Measurements from ENCODE around the gene S100B. TPM values are rescaled to one million over a fixed set of nuclear protein-coding genes. Genes with fewer than 3 reads are reported as not detected.

The S100B gene
- total and polyA plus RNA-seq, 9 of the 15 experiments (the other 6 are each of a cell fraction or from before 2014, with no cell fraction given): not detected

DNA sequence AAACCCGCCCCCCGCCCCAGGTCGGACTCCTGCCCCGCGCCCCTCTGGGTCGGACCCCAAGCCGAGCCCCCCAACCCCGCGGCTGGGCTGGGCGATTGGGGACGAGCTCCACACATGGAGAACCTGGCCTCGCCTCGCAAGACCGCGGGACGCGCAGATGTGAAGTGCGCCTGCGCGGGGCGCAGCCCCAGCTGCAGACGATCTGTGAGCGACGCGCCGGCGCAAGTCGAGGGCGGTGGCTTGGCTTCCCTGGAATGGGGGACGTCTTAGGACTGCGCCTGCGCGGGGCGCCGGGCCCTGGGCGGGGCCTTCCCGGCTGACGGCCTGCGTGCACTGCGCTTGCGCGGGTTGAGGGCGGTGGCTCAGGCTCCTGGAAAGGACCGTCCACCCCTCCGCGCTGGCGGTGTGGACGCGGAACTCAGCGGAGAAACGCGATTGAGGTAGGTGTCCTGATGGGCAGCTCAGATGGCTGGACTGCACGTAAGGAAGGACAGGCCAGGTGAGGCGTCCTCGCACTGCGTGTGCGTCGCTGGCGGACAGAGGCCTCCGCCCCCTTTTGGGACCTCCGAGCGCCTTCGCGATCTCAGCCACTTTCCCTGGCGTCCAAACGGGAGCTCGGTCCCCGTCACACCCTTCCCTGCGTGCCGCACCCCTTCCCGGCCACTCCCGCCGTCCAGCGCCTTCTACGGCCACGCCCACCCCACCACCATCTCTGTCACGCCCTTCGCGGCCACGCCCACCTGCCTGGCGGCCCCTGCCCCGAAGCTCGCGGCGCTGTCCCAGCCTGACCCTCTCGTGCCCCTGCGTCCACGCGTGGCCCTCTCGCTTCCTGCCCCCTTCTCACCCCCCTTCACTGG is 30.7 kb upstream of the S100B start, which contains the start of gene PRMT2 (continued):
- no peak for TF ChIP-seq ZNF165 (CRISPR knock-in tag; IDR thresholded peaks at IDR 0.05; ENCODE audit: borderline replicate concordance)
- TF ChIP-seq ZNF184 (CRISPR knock-in tag; IDR thresholded peaks at IDR 0.05): no peak
- TF ChIP-seq ZNF511 (CRISPR knock-in tag; IDR thresholded peaks at IDR 0.05): peak; percentile 95
- TF ChIP-seq BMI1 (IDR thresholded peaks at IDR 0.05; ENCODE audit: low read length): no peak
- no peak for TF ChIP-seq SMAD2 (IDR thresholded peaks at IDR 0.05; ENCODE audit: low read depth, low read length)
- TF ChIP-seq HNRNPUL1 (IDR thresholded peaks at IDR 0.05; ENCODE audit: low read length): no peak
- TF ChIP-seq GTF2A2 (tag; IDR thresholded peaks at IDR 0.05): no peak
- no peak for TF ChIP-seq RNF2 (IDR thresholded peaks at IDR 0.05)
- TF ChIP-seq MLX (CRISPR knock-in tag; conservative IDR thresholded peaks at IDR 0.05): peak; percentile 41 to 64; a peak in 1 of 4 replicates
- TF ChIP-seq, protein P1, sequence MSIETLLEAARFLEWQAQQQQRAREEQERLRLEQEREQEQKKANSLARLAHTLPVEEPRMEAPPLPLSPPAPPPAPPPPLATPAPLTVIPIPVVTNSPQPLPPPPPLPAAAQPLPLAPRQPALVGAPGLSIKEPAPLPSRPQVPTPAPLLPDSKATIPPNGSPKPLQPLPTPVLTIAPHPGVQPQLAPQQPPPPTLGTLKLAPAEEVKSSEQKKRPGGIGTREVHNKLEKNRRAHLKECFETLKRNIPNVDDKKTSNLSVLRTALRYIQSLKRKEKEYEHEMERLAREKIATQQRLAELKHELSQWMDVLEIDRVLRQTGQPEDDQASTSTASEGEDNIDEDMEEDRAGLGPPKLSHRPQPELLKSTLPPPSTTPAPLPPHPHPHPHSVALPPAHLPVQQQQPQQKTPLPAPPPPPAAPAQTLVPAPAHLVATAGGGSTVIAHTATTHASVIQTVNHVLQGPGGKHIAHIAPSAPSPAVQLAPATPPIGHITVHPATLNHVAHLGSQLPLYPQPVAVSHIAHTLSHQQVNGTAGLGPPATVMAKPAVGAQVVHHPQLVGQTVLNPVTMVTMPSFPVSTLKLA (conservative IDR thresholded peaks at IDR 0.05): peak; percentile 76 to 93
- TF ChIP-seq, protein P2, sequence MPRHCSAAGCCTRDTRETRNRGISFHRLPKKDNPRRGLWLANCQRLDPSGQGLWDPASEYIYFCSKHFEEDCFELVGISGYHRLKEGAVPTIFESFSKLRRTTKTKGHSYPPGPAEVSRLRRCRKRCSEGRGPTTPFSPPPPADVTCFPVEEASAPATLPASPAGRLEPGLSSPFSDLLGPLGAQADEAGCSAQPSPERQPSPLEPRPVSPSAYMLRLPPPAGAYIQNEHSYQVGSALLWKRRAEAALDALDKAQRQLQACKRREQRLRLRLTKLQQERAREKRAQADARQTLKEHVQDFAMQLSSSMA (CRISPR knock-in tag; IDR thresholded peaks at IDR 0.05): peak; percentile 89; the same call in 1 of the 2 replicates
- TF ChIP-seq ASH1L (IDR thresholded peaks at IDR 0.05; ENCODE audit: borderline replicate concordance, low read depth, partially characterized antibody): no peak
- TF ChIP-seq, protein P3, sequence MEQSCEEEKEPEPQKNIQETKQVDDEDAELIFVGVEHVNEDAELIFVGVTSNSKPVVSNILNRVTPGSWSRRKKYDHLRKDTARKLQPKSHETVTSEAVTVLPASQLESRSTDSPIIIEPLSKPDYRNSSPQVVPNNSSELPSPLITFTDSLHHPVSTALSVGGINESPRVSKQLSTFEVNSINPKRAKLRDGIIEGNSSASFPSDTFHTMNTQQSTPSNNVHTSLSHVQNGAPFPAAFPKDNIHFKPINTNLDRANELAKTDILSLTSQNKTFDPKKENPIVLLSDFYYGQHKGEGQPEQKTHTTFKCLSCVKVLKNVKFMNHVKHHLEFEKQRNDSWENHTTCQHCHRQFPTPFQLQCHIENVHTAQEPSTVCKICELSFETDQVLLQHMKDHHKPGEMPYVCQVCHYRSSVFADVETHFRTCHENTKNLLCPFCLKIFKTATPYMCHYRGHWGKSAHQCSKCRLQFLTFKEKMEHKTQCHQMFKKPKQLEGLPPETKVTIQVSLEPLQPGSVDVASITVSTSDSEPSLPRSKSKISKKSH (CRISPR knock-in tag; IDR thresholded peaks at IDR 0.05): no peak
- peak; percentile 75 for TF ChIP-seq DPF2 (IDR thresholded peaks at IDR 0.05)
- no peak for TF ChIP-seq RBM22 (IDR thresholded peaks at IDR 0.05; ENCODE audit: low read depth, low read length, poor library complexity, severe bottlenecking)
- no peak for TF ChIP-seq PHF20 (IDR thresholded peaks at IDR 0.05; ENCODE audit: partially characterized antibody)
- peak; percentile 95 for TF ChIP-seq ERF (CRISPR knock-in tag; IDR thresholded peaks at IDR 0.05)
- no peak for TF ChIP-seq CBX8 (IDR thresholded peaks at IDR 0.05; ENCODE audit: borderline replicate concordance, extremely low read depth, low read depth, low read length, poor library complexity, severe bottlenecking)
- TF ChIP-seq SMAD3 (CRISPR knock-in tag; conservative IDR thresholded peaks at IDR 0.05): 0 out of 2 replicates have a peak, but pooled peaks have one; percentile 23
- TF ChIP-seq SIX5 (IDR thresholded peaks at IDR 0.05; ENCODE audit: borderline replicate concordance in 1 of 2, insufficient read depth in 1 of 2, low read depth in 1 of 2, low read length in 2 of 2): no peak
- no peak for TF ChIP-seq IRF9 (tag; IDR thresholded peaks at IDR 0.05)
- TF ChIP-seq STAT5B (CRISPR knock-in tag; IDR thresholded peaks at IDR 0.05): no peak

All from K562 (cell line).